Measurements from ENCODE around the gene HTR3A.
A peak's percentile ranks its signal among the peaks of the same experiment; 100 is the strongest.

HTR3A gene

DNA sequence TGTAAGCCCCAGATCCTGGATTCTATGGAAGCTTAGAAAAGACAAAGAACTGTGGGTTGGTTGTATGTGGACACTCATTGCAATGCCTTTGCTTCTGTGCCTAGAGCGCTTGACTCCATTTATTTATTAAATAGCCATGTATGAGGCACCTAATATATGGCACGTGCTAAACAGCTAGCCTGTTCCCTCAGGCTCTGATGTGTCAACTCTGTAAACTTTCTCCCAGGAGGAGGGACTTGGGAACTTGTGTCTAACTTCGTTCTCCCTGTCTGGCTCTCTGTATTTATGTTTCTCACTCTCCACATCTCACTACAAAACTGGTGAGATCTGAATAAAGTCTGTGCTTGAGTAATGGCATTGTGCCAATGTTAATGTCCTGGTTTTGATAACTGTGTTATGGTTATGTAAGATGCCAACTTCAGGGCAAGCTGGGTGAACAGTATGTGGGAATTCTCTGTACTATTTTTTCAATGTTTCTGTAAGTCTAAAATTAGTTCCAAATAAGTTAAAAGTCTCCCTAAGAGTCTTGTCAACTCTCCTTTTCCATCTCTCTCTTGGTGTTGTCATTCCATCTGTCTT lies 50.5 kb downstream of the HTR3A start:
- DNase-seq, result no peak

GRCh38 chr11:114026355-114026754 lies 51.4 kb downstream of the HTR3A start:
- DNase-seq, result peak; percentile 11

DNA sequence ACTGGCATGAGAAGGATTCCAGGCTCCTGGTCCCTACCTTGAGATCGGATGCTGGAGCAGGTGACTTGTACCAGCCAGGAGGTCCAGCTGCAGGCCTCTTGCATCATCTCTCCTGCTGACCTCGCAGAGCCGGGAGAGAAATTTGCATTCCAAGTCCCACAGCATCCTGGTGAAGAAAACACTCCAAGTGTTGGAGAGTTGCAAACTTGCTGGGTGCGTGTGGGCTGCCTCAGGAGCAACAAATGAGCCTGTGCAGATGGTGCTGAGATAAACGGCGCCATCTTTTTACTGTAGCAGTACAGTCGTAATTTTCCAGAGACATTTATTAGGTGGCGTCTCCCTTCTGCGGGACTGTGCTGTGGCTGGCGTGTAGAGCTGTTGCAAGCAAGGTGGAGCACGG lies 52.5 kb downstream of the HTR3A start:
- no peak for DNase-seq

DNA sequence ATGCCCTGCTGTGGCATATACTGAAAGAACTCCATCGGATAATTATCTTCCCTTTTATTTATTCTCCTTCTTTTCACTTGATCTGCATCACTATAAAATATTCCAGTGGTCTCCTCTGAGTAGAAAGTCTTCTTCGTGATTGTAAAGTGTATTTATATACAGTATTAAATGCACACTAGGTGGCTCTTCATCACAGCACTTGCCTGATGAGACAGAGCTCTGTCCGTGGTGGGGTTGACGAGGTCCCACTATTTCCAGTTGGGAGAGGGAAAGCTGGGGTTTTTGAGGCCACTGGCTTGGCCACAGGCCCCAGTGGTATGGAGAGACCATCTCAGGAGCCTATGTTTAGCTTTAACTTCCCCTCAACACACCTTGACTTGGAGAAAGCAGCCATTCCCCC lies 53.0 kb downstream of the HTR3A start:
- DNase-seq, result no peak

GRCh38 chr11:114031246-114031966 lies 56.5 kb downstream of the HTR3A start:
- DNase-seq, result no peak

GRCh38 chr11:114031967-114032320 lies 57.0 kb downstream of the HTR3A start:
- DNase-seq, result no peak

DNA sequence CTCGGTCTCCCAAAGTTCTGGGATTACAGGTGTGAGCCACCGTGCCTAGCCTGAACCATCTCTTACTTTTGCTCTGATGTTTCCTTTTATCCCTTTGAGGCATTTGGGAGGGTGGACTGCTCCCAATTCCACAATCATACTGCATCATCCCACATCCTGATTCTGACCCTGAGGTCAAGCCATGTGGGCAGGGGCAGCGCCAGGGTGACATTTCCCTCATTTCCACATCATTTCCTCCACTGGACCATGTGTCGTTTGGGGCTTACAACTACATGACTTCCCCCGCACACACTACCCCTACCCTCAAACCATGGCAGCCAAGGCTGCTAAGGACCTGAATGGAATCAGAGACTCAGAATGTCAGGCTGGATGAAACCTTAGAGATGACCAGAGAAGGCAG lies 58.2 kb downstream of the HTR3A start:
- no peak for DNase-seq

DNA sequence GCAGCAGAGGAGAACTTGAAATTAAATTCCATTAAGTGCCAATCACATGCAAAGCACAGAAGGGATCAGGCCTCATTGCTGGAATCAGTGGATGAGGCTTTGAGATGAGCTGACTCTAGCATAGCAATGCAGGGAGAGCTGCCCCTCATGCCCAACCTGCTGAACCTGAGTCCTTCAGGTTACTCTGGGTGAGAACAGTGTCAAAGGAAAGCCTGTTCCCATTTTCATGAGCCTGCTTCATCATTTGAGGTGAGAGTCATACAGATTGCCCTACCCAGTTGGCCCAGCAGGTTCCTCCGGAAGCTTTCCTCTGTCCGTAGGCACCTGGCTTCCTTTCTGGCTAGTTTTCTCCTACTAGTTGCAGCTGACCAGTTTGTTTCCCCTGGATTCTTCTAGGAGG lies 58.7 kb downstream of the HTR3A start:
- no peak for DNase-seq

DNA sequence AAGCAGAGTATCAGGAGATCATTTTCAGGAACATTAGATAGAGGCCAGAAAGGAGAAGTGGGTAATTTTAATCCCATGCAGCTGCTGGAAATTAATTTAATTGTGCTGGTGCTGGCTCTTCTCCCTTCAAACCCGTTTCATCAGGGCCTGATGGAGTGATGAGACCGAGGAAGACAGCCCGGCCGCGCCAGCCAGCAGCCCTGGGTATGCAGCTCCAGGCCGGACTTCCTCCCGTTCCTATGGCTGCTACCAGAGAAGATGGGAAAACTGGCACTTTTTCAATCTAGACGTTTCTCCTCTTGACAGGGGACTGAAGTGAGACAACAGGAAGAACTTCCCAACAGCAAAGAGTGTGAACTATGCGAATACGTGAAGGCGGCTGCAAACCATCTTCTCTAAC lies 60.0 kb downstream of the HTR3A start:
- no peak for DNase-seq

DNA sequence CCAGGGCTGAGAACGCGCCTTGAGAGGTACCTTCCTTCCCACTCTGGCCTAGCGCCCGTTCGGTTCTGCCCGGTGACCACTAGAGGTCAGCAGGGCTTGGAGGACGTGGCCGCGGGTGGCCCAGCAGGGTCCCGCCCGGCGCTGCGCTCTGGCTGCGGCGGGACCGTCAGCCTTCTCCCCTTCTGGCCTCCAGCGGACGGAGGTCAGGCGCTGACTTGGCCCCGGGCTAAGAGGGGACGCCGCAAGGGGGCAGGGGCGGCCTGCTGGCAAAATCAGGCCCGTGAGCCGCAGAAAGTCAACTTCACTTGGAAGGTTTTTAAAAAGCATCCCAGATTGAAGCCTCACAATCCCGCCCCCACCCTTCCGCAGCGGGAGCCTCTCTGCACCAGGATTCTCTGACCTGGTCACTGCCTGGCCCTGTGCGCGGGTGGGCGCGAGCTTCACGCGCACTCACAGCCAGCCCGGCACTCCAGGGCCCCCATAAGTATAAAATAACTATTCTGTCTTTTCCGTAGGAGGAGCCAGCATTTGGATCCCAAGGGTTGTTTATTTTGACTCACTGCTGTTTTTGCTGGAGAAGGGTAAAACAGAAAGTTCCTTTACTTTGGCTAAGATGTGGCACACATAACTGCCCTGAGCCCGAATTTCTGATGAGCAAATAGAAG lies 61.4 kb downstream of the HTR3A start:
- peak; percentile 54 for DNase-seq

- no peak for DNase-seq
Observed at GRCh38 chr11:114036958-114037357, 62.0 kb downstream of the HTR3A start.

DNA sequence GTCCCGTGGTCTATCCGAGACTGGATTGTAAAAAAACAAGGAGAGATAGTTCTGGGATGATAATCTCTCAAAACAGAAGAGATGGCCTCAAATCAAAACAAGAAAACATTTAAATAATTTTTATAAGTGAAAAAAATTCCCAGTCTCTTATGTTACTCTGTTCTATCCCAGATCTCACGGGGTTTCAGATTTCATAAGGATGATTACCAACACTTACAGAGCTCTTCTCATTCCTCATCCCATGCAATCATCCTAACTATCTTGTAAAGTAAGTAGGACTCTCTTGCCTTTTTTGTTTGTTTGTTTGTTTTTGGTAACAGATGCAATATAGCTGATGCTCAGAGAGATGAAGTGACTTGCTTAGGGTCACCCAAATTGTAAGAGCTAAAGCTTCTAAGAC lies 64.6 kb downstream of the HTR3A start:
- no peak for DNase-seq
